ENCODE measurements around the gene LIN7B. TPM values are rescaled to one million over a fixed set of nuclear protein-coding genes. Genes with fewer than 3 reads are reported as not detected.

LIN7B gene
- total and polyA plus RNA-seq, 9 of the 15 experiments (the other 6 are each of a cell fraction or from before 2014, with no cell fraction given) = 0.89 to 15.7 (median 4.0) TPM

DNA sequence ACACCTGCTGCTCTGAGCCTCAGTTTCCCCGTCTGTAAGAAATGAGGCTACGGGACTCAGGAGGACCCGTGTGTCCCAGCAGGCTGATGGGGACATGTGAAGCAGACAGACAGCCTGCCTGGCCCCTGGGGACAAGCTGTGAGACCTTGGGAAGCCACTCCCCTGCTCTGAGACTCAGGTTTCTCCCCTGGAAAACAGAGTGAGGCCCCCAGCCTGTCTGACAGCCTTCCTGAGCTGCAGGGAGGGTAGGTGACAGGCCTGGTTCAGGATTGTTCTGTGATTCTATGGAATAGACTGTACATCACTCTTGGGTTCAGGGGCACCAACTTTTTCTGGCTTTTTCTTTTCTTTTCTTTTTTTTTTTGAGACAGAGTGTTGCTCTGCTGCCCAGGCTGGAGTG lies 46.6 kb upstream of the LIN7B start:
- in situ Hi-C loops (cut with MboI) (no loop called here), intact Hi-C loops (cut with micrococcal nuclease) (no loop called here)
- DNase-seq (ENCODE audit: extremely low read depth in 1 of 4, low spot score in 3 of 4) (no peak), FAIRE-seq (no peak), ATAC-seq (no peak)
- CTCF ChIA-PET (ENCODE audit: low intra/inter-chr PET ratio) = no interaction called here
- TF ChIP-seq ZNF764 (CRISPR knock-in tag; IDR thresholded peaks at IDR 0.05; ENCODE audit: low read depth) = no peak
- TF ChIP-seq ZNF277 (CRISPR knock-in tag; IDR thresholded peaks at IDR 0.05; ENCODE audit: borderline replicate concordance) = no peak
- no peak for TF ChIP-seq MTF1 (CRISPR knock-in tag; IDR thresholded peaks at IDR 0.05; ENCODE audit: borderline replicate concordance)
- TF ChIP-seq ZNF318 (IDR thresholded peaks at IDR 0.05; ENCODE audit: borderline replicate concordance in 1 of 2, low read depth in 1 of 2) = no peak
- no peak overlapping the region for H3K9ac ChIP-seq (ENCODE audit: insufficient read depth in 1 of 2, low read depth in 2 of 2, low read length in 2 of 2)
- no peaks in the 10 kb centered on the region for H3K9me3 ChIP-seq (replicated peaks; ENCODE audit: control insufficient read depth, insufficient read depth, low read depth, low read length)
- no peak overlapping the region for H3K4me2 ChIP-seq (ENCODE audit: insufficient read depth, low read length)
- H3K4me3 ChIP-seq = no peak overlapping the region
- 9% methylated on average over 3 of the region's 3 CpGs for WGBS (ENCODE audit: insufficient coverage, low coverage, missing lambda C conversion rate)
- BruUV-seq (replicated peaks) = no TSS peak
- peaks cover 0 to 31% of the 10 kb centered on the region in 2 experiments; a peak in 4 of 5 replicates for H3K4me1 ChIP-seq (replicated peaks in 1 of 2; ENCODE audit: control insufficient read depth in 2 of 2, insufficient read depth in 2 of 2, low read length in 2 of 2)
- no peaks in the 10 kb centered on the region for H3K36me3 ChIP-seq (ENCODE audit: control insufficient read depth, insufficient read depth, low read length)
- H3K9me1 ChIP-seq (ENCODE audit: control insufficient read depth, insufficient read depth, low read length) = no peaks in the 10 kb centered on the region
- POLR2A ChIA-PET = interaction anchor here (0.5 to 1.4 kb wide), 2 partner anchors 10 to 127 kb away, joined by 3 to 5 read pairs; partner anchors contain the start of gene CGB7
- peaks cover 17 to 51% of the 10 kb centered on the region in 2 experiments; a peak in 4 of 5 replicates for H3K27me3 ChIP-seq (ENCODE audit: control insufficient read depth in 2 of 2, insufficient read depth in 2 of 2, low read length in 2 of 2)
- H2AFZ ChIP-seq (ENCODE audit: low read depth, low read length) = no peak overlapping the region
- H3K27ac ChIP-seq (ENCODE audit: extremely low read depth, low read depth, low read length) = no peak overlapping the region
- no peaks in the 10 kb centered on the region for H3K79me2 ChIP-seq (ENCODE audit: control insufficient read depth, insufficient read depth, low read length)
- H4K20me1 ChIP-seq (replicated peaks; ENCODE audit: control insufficient read depth, insufficient read depth, low read length) = no peaks in the 10 kb centered on the region
